GM23338 (cell line): ENCODE measurements around the gene LMF1. TPM values are rescaled to one million over a fixed set of nuclear protein-coding genes. Genes with fewer than 3 reads are reported as not detected.
"Not testable (repeated sequence)": the region's sequence is repeated elsewhere in the genome, so short reads cannot be mapped to it uniquely, and the experiment has no call there.

ENCODE experiments used
- ATAC-seq: fragments of 200-7000 bp; cut with Tn5 transposase; 3 replicates; pipeline ENCODE4 v1.9.1; 2020
- DNase-seq: peaks from one replicate; pipeline ENCODE4 v3.0.0-alpha.2; 2015; ENCODE audit warnings: low spot score
- H2AFZ ChIP-seq: fragments of 200-600 bp; sonication (generic); 2 replicates; pipeline ENCODE4 v1.8.0; 2016; ENCODE audit warnings: antibody characterized with exemption, mild to moderate bottlenecking, moderate library complexity
- H3F3A ChIP-seq: fragments of 200-600 bp; sonication (generic); replicated peaks from 2 replicates; pipeline ENCODE4 v1.8.0; 2017; ENCODE audit warnings: antibody characterized with exemption, mixed run types, low read depth
- H3K27ac ChIP-seq: fragments of 200-600 bp; sonication (generic); 2 replicates; pipeline ENCODE4 v1.6.1; 2016; ENCODE audit warnings: low read depth
- H3K27me3 ChIP-seq: fragments of 200-600 bp; sonication (generic); 2 replicates; pipeline ENCODE4 v1.8.0; 2016; ENCODE audit warnings: mild to moderate bottlenecking, mixed run types, moderate library complexity; ENCODE audit not compliant: insufficient read depth
- H3K36me3 ChIP-seq: fragments of 200-600 bp; sonication (generic); 2 replicates; pipeline ENCODE4 v1.8.0; 2016; ENCODE audit warnings: mild to moderate bottlenecking; ENCODE audit not compliant: insufficient read depth
- H3K4me1 ChIP-seq: fragments of 200-600 bp; sonication (generic); 2 replicates; pipeline ENCODE4 v1.8.0; 2016; ENCODE audit warnings: mild to moderate bottlenecking, moderate library complexity; ENCODE audit not compliant: insufficient read depth
- H3K4me2 ChIP-seq: fragments of 200-600 bp; sonication (generic); 2 replicates; pipeline ENCODE4 v1.7.1; 2017; ENCODE audit warnings: mixed run types
- H3K4me3 ChIP-seq: fragments of 200-600 bp; sonication (generic); 2 replicates; pipeline ENCODE4 v1.6.1; 2016; ENCODE audit warnings: mixed run types
- H3K79me2 ChIP-seq: fragments of 200-600 bp; sonication (generic); replicated peaks from 2 replicates; pipeline ENCODE4 v1.8.0; 2017; ENCODE audit warnings: mild to moderate bottlenecking; ENCODE audit not compliant: insufficient read depth
- H3K9me2 ChIP-seq: fragments of 200-600 bp; sonication (generic); 2 replicates; pipeline ENCODE4 v1.8.0; 2017; ENCODE audit not compliant: insufficient read depth
- H4K20me1 ChIP-seq: fragments of 200-600 bp; sonication (generic); replicated peaks from 2 replicates; pipeline ENCODE4 v1.8.0; 2017; ENCODE audit warnings: mild to moderate bottlenecking; ENCODE audit not compliant: insufficient read depth
- H3K27ac Mint-ChIP-seq: 2 replicates; pipeline ENCODE4 v1.8.0; 2020; ENCODE audit warnings: inconsistent platforms, mild to moderate bottlenecking, moderate library complexity, mixed read lengths
- H3K27me3 Mint-ChIP-seq: 3 replicates; pipeline ENCODE4 v1.8.0; 2022; ENCODE audit warnings: low read depth, mild to moderate bottlenecking, moderate library complexity, mixed read lengths, inconsistent platforms; ENCODE audit not compliant: insufficient read depth, poor library complexity
- H3K36me3 Mint-ChIP-seq: 3 replicates; pipeline ENCODE4 v1.8.0; 2021; ENCODE audit warnings: low read depth, mild to moderate bottlenecking, inconsistent platforms, moderate library complexity, mixed read lengths
- H3K4me1 Mint-ChIP-seq: 3 replicates; pipeline ENCODE4 v1.8.0; 2020; ENCODE audit warnings: mild to moderate bottlenecking, inconsistent platforms, mixed read lengths
- H3K4me3 Mint-ChIP-seq: 3 replicates; pipeline ENCODE4 v1.8.0; 2021; ENCODE audit warnings: moderate library complexity, mild to moderate bottlenecking, inconsistent platforms, mixed read lengths
- H3K9me3 Mint-ChIP-seq: 3 replicates; pipeline ENCODE4 v1.8.0; 2020; ENCODE audit warnings: moderate library complexity, mild to moderate bottlenecking, inconsistent platforms, mixed read lengths
- CREB1 ChIP-seq: fragments of 250-450 bp; sonication (Bioruptor Pico); IDR thresholded peaks from 2 replicates; pipeline ENCODE4 v1.5.0; 2020; ENCODE audit warnings: low read depth, mild to moderate bottlenecking, moderate library complexity
- EZH2 ChIP-seq: fragments of 200-600 bp; sonication (generic); IDR thresholded peaks from one replicate; pipeline ENCODE4 v1.8.0; 2017; ENCODE audit warnings: antibody characterized with exemption, mild to moderate bottlenecking, low read depth; ENCODE audit not compliant: unreplicated experiment
- JUNB ChIP-seq: IDR thresholded peaks from one replicate; pipeline ENCODE4 v1.6.1; 2016; ENCODE audit warnings: antibody characterized with exemption; ENCODE audit not compliant: unreplicated experiment
- NANOG ChIP-seq: IDR thresholded peaks from 2 replicates; pipeline ENCODE4 v1.6.1; 2016; ENCODE audit warnings: antibody characterized with exemption, borderline replicate concordance
- POLR2AphosphoS5 ChIP-seq: IDR thresholded peaks from 2 replicates; pipeline ENCODE4 v1.6.1; 2016; ENCODE audit warnings: antibody characterized with exemption, low read depth
- ZNF114 ChIP-seq: fragments of 250-450 bp; sonication (Bioruptor Pico); IDR thresholded peaks from 2 replicates; pipeline ENCODE4 v1.5.0; 2020; ENCODE audit warnings: mild to moderate bottlenecking, moderate library complexity
- polyA plus RNA-seq: library from polyadenylated mRNA; unstranded; fragments of >200 nt; fragmentation: Nextera tagmentation; extraction: Ambion mirVana; gene quantifications from 2 replicates; pipeline ENCODE4 v1.2.1, GENCODE V29; 2016
- total RNA-seq: library from RNA; depleted of rRNA; stranded (reverse); fragments of >200 nt; shearing (Covaris generic); gene quantifications from 2 replicates; pipeline ENCODE4 v1.2.3, GENCODE V29; 2014
- TF ChIP-seq, protein P1 (sequence below): fragments of 250-450 bp; sonication (Bioruptor Pico); IDR thresholded peaks from 2 replicates; pipeline ENCODE4 v1.5.0; 2020; ENCODE audit warnings: mild to moderate bottlenecking, moderate library complexity
- TF ChIP-seq, protein P2 (sequence below), 2 experiments: fragments of 200-600 bp in 1 of 2; sonication (generic) in 1 of 2; conservative IDR thresholded peaks; 2 replicates each; pipeline versions ENCODE4 v1.5.1 to v1.6.1; 2016 to 2017; ENCODE audit warnings: antibody characterized with exemption in 2 of 2, low read depth in 2 of 2, mild to moderate bottlenecking in 2 of 2, moderate library complexity in 1 of 2

Gene LMF1
- total and polyA plus RNA-seq, 2 experiments from 2014 or later: 4.2 to 10.1 TPM

DNA sequence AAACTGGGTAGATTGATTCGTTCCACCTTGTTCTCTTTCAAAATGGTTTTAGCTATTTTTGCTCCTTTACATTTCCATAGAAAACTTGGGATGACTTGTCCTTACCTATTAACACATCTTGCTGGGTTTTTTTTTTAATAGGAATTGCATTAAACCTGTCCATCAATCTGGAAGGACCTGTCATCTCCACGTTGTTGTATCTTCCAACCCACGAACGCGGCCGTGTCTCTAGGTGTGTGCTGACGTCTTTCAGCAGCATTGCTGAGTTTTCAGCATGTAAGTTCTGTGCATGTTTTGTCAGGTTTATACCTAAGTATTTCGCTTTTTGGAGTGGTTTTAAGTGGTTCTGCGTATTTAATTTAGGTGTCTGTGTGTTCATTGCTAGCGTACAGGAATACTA, 109.9 kb downstream of the LMF1 start (continued):
- TF ChIP-seq, protein P1, sequence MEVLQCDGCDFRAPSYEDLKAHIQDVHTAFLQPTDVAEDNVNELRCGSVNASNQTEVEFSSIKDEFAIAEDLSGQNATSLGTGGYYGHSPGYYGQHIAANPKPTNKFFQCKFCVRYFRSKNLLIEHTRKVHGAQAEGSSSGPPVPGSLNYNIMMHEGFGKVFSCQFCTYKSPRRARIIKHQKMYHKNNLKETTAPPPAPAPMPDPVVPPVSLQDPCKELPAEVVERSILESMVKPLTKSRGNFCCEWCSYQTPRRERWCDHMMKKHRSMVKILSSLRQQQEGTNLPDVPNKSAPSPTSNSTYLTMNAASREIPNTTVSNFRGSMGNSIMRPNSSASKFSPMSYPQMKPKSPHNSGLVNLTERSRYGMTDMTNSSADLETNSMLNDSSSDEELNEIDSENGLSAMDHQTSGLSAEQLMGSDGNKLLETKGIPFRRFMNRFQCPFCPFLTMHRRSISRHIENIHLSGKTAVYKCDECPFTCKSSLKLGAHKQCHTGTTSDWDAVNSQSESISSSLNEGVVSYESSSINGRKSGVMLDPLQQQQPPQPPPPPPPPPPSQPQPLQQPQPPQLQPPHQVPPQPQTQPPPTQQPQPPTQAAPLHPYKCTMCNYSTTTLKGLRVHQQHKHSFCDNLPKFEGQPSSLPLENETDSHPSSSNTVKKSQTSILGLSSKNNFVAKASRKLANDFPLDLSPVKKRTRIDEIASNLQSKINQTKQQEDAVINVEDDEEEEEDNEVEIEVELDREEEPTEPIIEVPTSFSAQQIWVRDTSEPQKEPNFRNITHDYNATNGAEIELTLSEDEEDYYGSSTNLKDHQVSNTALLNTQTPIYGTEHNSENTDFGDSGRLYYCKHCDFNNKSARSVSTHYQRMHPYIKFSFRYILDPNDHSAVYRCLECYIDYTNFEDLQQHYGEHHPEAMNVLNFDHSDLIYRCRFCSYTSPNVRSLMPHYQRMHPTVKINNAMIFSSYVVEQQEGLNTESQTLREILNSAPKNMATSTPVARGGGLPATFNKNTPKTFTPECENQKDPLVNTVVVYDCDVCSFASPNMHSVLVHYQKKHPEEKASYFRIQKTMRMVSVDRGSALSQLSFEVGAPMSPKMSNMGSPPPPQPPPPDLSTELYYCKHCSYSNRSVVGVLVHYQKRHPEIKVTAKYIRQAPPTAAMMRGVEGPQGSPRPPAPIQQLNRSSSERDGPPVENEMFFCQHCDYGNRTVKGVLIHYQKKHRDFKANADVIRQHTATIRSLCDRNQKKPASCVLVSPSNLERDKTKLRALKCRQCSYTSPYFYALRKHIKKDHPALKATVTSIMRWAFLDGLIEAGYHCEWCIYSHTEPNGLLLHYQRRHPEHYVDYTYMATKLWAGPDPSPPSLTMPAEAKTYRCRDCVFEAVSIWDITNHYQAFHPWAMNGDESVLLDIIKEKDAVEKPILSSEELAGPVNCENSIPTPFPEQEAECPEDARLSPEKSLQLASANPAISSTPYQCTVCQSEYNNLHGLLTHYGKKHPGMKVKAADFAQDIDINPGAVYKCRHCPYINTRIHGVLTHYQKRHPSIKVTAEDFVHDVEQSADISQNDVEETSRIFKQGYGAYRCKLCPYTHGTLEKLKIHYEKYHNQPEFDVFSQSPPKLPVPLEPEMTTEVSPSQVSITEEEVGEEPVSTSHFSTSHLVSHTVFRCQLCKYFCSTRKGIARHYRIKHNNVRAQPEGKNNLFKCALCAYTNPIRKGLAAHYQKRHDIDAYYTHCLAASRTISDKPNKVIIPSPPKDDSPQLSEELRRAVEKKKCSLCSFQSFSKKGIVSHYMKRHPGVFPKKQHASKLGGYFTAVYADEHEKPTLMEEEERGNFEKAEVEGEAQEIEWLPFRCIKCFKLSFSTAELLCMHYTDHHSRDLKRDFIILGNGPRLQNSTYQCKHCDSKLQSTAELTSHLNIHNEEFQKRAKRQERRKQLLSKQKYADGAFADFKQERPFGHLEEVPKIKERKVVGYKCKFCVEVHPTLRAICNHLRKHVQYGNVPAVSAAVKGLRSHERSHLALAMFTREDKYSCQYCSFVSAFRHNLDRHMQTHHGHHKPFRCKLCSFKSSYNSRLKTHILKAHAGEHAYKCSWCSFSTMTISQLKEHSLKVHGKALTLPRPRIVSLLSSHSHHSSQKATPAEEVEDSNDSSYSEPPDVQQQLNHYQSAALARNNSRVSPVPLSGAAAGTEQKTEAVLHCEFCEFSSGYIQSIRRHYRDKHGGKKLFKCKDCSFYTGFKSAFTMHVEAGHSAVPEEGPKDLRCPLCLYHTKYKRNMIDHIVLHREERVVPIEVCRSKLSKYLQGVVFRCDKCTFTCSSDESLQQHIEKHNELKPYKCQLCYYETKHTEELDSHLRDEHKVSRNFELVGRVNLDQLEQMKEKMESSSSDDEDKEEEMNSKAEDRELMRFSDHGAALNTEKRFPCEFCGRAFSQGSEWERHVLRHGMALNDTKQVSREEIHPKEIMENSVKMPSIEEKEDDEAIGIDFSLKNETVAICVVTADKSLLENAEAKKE (CRISPR knock-in tag): no peak
- no peak for TF ChIP-seq ZNF114 (CRISPR knock-in tag)
- TF ChIP-seq CREB1 (CRISPR knock-in tag): no peak
- TF ChIP-seq, protein P2, sequence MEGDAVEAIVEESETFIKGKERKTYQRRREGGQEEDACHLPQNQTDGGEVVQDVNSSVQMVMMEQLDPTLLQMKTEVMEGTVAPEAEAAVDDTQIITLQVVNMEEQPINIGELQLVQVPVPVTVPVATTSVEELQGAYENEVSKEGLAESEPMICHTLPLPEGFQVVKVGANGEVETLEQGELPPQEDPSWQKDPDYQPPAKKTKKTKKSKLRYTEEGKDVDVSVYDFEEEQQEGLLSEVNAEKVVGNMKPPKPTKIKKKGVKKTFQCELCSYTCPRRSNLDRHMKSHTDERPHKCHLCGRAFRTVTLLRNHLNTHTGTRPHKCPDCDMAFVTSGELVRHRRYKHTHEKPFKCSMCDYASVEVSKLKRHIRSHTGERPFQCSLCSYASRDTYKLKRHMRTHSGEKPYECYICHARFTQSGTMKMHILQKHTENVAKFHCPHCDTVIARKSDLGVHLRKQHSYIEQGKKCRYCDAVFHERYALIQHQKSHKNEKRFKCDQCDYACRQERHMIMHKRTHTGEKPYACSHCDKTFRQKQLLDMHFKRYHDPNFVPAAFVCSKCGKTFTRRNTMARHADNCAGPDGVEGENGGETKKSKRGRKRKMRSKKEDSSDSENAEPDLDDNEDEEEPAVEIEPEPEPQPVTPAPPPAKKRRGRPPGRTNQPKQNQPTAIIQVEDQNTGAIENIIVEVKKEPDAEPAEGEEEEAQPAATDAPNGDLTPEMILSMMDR (conservative IDR thresholded peaks at IDR 0.05; ENCODE audit: low read depth in 2 of 2): no peak
- TF ChIP-seq NANOG: no peak
- TF ChIP-seq JUNB: no peak
- TF ChIP-seq POLR2AphosphoS5: no peak
- no peak for TF ChIP-seq EZH2

DNA sequence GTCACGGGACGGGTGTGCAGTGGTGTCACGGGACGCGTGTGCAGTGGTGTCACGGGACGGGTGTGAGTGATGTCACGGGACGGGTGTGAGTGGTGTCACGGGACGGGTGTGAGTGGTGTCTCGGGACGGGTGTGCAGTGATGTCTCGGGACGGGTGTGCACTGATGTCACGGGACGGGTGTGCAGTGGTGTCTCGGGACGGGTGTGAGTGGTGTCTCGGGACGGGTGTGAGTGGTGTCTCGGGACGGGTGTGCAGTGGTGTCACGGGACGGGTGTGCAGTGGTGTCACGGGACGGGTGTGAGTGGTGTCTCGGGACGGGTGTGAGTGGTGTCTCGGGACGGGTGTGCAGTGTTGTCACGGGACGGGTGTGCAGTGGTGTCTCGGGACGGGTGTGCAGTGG, 111.8 kb downstream of the LMF1 start:
- H3K36me3 ChIP-seq, H3K27ac Mint-ChIP-seq, H2AFZ ChIP-seq, H4K20me1 ChIP-seq, H3K4me3 ChIP-seq, H3K9me2 ChIP-seq, H3K27me3 ChIP-seq, H3K4me1 Mint-ChIP-seq, DNase-seq, H3K4me3 Mint-ChIP-seq, H3K4me2 ChIP-seq, H3K27ac ChIP-seq, H3K79me2 ChIP-seq, H3K4me1 ChIP-seq, H3F3A ChIP-seq, ATAC-seq: not testable (repeated sequence)
- Mint-ChIP-seq H3K36me3 (peaks cover 21% of the 10 kb centered on the region; the same call in 2 of the 3 replicates), H3K27me3 (peaks cover 14% of the 10 kb centered on the region), H3K9me3 (peaks cover 52% of the 10 kb centered on the region)

DNA sequence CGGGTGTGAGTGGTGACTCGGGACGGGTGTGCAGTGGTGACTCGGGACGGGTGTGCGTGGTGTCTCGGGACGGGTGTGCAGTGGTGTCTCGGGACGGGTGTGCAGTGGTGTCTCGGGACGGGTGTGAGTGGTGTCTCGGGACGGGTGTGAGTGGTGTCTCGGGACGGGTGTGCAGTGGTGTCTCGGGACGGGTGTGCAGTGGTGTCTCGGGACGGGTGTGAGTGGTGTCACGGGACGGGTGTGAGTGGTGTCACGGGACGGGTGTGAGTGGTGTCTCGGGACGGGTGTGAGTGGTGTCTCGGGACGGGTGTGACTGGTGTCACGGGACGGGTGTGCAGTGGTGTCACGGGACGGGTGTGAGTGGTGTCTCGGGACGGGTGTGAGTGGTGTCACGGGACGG, 112.3 kb downstream of the LMF1 start:
- not testable (repeated sequence) for H3K79me2 ChIP-seq, H3K27ac Mint-ChIP-seq, H3K4me1 ChIP-seq, H3K9me2 ChIP-seq, DNase-seq, H3K4me3 Mint-ChIP-seq, H3K4me3 ChIP-seq, H3K4me2 ChIP-seq, H3F3A ChIP-seq, H3K27ac ChIP-seq, ATAC-seq, H3K4me1 Mint-ChIP-seq, H4K20me1 ChIP-seq, H2AFZ ChIP-seq, H3K36me3 ChIP-seq, H3K27me3 ChIP-seq
- Mint-ChIP-seq H3K27me3 (peaks cover 14% of the 10 kb centered on the region), H3K36me3 (peaks cover 23% of the 10 kb centered on the region; the same call in 2 of the 3 replicates), H3K9me3 (peaks cover 58% of the 10 kb centered on the region)
